Esophagus muscularis mucosa (tissue), 4 donors: ENCODE data around the gene GEMIN7. TPM values are rescaled to one million over a fixed set of nuclear protein-coding genes. Genes with fewer than 3 reads are reported as not detected.

Experiments
- DNase-seq: peaks from one replicate; pipeline ENCODE4 v3.0.0-alpha.2; 2017; ENCODE audit errors: extremely low spot score
- H3K27ac ChIP-seq, 4 donors: fragments of 200-600 bp; sonication (generic); replicated peaks in 1 of 4; 1 replicate in 3 of 4; 2 replicates in 1 of 4; pipeline ENCODE4 v1.5.1; 2016 to 2019; ENCODE audit warnings: mild to moderate bottlenecking in 1 of 4
- H3K27me3 ChIP-seq, 4 donors: fragments of 200-600 bp; sonication (generic); one replicate each; pipeline versions ENCODE4 v1.5.1 to v1.6.0; 2016 to 2019
- H3K36me3 ChIP-seq, 4 donors: fragments of 200-600 bp; sonication (generic); one replicate each; pipeline ENCODE4 v1.5.1; 2016 to 2019
- H3K4me1 ChIP-seq, 4 donors: fragments of 200-600 bp; sonication (generic); one replicate each; pipeline ENCODE4 v1.5.1; 2016 to 2019
- H3K4me3 ChIP-seq, 4 donors: fragments of 200-600 bp; sonication (generic); 1 replicate in 2 of 4; 2 replicates in 2 of 4; pipeline ENCODE4 v1.5.1; 2016 to 2019; ENCODE audit warnings: mild to moderate bottlenecking in 4 of 4, moderate library complexity in 1 of 4
- H3K9me3 ChIP-seq, 4 donors: fragments of 200-600 bp; sonication (generic); 1 replicate in 3 of 4; 2 replicates in 1 of 4; pipeline ENCODE4 v1.5.1; 2016 to 2019
- EP300 ChIP-seq: sonication (generic); formaldehyde crosslinking; IDR thresholded peaks from one replicate; pipeline ENCODE4 v1.6.1; 2017; ENCODE audit warnings: antibody characterized with exemption
- POLR2A ChIP-seq: fragments of 450-650 bp; IDR thresholded peaks from one replicate; pipeline ENCODE4 v1.6.1; 2017; ENCODE audit warnings: antibody characterized with exemption, moderate library complexity, mild to moderate bottlenecking, low read depth
- POLR2AphosphoS5 ChIP-seq, 2 donors: sonication (generic); formaldehyde crosslinking; IDR thresholded peaks; one replicate each; pipeline ENCODE4 v1.6.1; 2017; ENCODE audit warnings: antibody characterized with exemption in 2 of 2
- WGBS: methylation state at CpG from one replicate; pipeline ENCODE4 v1.1.5; 2018; 5-methylcytosine and 5-hydroxymethylcytosine counted together
- intact Hi-C: fragments of 100-400 bp; cut with DNase I; formaldehyde crosslinking; loops from one replicate; pipeline ENCODE4 v1.15.1; 2023
- total RNA-seq, 4 donors: library from RNA; depleted of rRNA; stranded (reverse); fragments of >200 nt; gene quantifications; one replicate each; pipeline versions ENCODE4 v1.1.0 to v1.2.1, GENCODE V29; 2016
- TF ChIP-seq, protein P1 (sequence below), 3 experiments: fragments of 200-600 bp in 2 of 3; fragments of 450-650 bp in 1 of 3; sonication (generic) in 2 of 3; IDR thresholded peaks; one replicate each; pipeline ENCODE4 v1.5.1; 2017 to 2019; ENCODE audit warnings: antibody characterized with exemption in 3 of 3, mild to moderate bottlenecking in 2 of 3, moderate library complexity in 1 of 3

GEMIN7 gene
- total RNA-seq, 4 donors from 2014 or later: 12.3 to 19.1 (median 15.3) TPM

DNA sequence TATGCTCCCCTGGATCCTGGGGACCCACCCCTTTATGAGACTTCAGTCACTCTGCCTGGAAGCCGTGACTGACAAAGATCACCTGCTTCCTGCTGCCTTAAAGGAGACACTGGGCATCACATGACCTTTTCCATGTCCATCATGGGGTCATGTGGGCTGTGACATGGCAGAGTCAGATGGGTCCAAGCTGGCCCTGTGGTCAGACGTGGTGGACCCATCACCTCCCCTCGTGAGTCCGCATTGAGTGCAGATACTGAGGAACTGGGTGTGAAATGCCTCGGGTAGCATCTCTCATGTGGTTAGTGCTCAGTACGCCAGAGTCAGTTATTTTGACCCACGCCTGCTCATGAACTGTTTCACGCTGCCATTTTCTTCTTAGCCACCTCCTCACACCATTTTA lies 54.6 kb downstream of the GEMIN7 start:
- WGBS: 94% methylated on average over 8 of the region's 8 CpGs
- Histone ChIP-seq H3K27me3 (no peaks in the 10 kb centered on the region), H3K36me3 (peaks cover 0 to 4% (median 0%) of the 10 kb centered on the region in 4 donors), H3K27ac (no peak overlapping the region), H3K4me1 (peaks cover 12 to 23% (median 21%) of the 10 kb centered on the region in 4 donors), H3K4me3 (no peak overlapping the region), H3K9me3 (no peaks in the 10 kb centered on the region)
- TF ChIP-seq POLR2AphosphoS5 (IDR thresholded peaks at IDR 0.05) (no peak), POLR2A (no peak), EP300 (no peak)
- TF ChIP-seq, protein P1, sequence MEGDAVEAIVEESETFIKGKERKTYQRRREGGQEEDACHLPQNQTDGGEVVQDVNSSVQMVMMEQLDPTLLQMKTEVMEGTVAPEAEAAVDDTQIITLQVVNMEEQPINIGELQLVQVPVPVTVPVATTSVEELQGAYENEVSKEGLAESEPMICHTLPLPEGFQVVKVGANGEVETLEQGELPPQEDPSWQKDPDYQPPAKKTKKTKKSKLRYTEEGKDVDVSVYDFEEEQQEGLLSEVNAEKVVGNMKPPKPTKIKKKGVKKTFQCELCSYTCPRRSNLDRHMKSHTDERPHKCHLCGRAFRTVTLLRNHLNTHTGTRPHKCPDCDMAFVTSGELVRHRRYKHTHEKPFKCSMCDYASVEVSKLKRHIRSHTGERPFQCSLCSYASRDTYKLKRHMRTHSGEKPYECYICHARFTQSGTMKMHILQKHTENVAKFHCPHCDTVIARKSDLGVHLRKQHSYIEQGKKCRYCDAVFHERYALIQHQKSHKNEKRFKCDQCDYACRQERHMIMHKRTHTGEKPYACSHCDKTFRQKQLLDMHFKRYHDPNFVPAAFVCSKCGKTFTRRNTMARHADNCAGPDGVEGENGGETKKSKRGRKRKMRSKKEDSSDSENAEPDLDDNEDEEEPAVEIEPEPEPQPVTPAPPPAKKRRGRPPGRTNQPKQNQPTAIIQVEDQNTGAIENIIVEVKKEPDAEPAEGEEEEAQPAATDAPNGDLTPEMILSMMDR (IDR thresholded peaks at IDR 0.05): no peak
- no peak for DNase-seq
- intact Hi-C loops: no loop called here

DNA sequence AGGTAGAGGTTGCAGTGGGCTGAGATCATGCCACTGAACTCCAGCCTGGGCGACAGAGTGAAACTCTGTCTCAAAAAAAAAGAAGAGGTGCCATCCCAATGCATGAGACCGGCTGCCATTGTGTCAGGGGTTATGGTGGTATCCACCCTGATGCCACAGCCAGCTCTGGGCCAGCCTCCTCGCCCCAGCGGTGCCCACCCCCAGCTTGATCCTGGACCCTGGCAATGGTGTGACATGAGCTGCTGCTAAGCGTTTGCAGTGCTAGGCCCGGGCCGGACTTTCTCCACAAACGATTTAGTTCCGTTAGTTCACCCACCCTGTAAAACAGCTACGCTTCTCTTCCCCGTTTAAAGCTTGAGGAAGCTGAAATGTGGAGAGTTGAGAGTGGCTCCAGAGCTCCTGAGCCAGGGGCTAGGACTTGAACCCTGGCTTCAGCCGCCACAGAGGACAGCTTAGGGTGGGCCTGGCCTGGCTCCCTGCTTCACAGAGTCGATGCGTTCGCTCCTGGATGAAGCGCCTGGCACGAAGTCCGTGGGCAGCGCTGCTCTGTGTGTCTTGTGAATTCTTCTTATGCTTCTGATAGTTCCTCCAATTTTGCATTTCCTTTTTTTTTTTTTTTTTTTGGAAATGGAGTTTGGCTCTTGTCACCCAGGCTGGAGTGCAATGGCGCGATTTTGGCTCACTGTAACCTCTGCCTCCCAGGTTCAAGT lies 56.3 kb downstream of the GEMIN7 start:
- Histone ChIP-seq H3K27ac (no peak overlapping the region), H3K27me3 (no peaks in the 10 kb centered on the region), H3K4me3 (no peak overlapping the region), H3K9me3 (no peaks in the 10 kb centered on the region), H3K36me3 (peaks cover 0 to 7% (median 2%) of the 10 kb centered on the region in 4 donors), H3K4me1 (peaks cover 12 to 23% (median 19%) of the 10 kb centered on the region in 4 donors)
- no peak for DNase-seq
- WGBS: 92% methylated on average over 20 of the region's 21 CpGs
- TF ChIP-seq, protein P1 (IDR thresholded peaks at IDR 0.05): no peak
- TF ChIP-seq POLR2AphosphoS5 (IDR thresholded peaks at IDR 0.05): no peak
- no peak for TF ChIP-seq POLR2A
- TF ChIP-seq EP300: no peak
- intact Hi-C loops: no loop called here

DNA sequence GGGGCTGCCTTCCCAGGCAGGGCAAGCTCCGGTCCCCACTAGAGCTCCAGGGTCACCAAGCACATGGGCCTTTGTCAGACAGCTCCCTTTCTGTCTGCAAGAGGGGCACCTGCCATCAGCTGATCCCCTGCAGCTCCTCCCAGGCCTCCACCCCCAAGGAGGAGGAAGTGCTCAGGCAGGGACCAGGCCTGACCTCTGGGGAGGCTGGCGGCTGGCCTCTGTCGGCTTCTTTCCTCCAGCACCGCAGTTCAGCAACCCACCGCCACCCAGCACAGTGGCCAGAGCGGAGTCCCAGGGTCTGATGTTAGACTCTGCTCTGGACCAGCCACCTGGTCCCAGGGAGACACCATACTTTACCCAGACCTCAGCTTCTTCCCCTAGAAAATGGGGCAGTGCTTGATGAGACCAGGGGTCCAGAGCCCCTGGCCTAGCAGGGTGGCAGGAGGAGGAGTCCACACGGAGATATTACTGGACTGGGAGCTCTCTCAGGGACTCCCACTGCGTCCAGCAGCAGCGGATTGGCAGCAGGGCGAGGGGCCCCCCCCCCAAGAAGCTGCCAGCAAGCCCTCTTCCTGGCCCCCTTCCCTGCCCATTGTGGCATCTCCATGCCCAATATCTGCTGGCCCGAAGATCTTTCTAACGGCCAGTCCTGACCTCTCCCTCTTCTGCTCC lies 57.6 kb downstream of the GEMIN7 start:
- no peak for TF ChIP-seq POLR2A
- TF ChIP-seq POLR2AphosphoS5 (IDR thresholded peaks at IDR 0.05): no peak
- TF ChIP-seq, protein P1 (IDR thresholded peaks at IDR 0.05): no peak
- TF ChIP-seq EP300: no peak
- peaks cover 1 to 21% (median 15%) of the 10 kb centered on the region in 4 donors for H3K36me3 ChIP-seq
- H3K4me1 ChIP-seq: peaks cover 12 to 23% (median 18%) of the 10 kb centered on the region in 4 donors
- H3K4me3 ChIP-seq: no peak overlapping the region
- H3K27me3 ChIP-seq: no peaks in the 10 kb centered on the region
- H3K27ac ChIP-seq: peak overlapping the region in 3 of 4 donors; percentile 7 to 66 (median 40)
- intact Hi-C loops: no loop called here
- no peak for DNase-seq
- WGBS: 47% methylated on average over 7 of the region's 12 CpGs
- H3K9me3 ChIP-seq: no peaks in the 10 kb centered on the region

DNA sequence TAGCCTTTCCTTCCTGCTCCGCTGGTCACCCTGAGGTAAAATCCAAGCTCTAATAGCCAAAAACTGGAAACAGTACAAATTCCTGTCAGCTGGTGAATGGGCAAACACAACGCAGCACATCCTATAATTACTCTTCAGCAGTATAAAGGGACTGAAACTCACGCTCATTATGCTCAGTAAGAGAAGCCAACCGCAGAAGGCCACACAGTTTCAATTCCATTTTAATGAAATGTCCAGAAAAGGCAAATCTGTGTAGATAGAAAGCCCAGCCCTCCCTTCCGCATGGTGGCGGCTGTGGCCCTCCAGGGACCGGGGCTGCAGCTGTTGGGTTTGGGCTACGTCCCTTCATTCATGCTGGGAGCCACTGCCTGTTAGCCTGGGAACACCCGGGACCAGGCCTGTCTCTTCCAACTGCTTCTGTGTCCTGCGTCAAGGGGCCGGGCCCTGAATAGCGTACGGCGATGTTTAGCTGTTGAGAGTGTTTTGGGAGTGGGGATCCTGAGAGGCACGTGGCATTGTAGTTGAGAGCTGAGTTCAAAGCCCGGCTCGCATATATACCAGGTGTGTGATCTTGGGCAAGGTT lies 58.2 kb downstream of the GEMIN7 start:
- WGBS: 70% methylated on average over 16 of the region's 17 CpGs
- H3K4me1 ChIP-seq: peaks cover 12 to 23% (median 18%) of the 10 kb centered on the region in 4 donors
- no peak overlapping the region for H3K4me3 ChIP-seq
- DNase-seq: no peak
- TF ChIP-seq POLR2A (no peak), POLR2AphosphoS5 (IDR thresholded peaks at IDR 0.05) (no peak), EP300 (no peak)
- TF ChIP-seq, protein P1 (IDR thresholded peaks at IDR 0.05): no peak
- peaks cover 7 to 27% (median 21%) of the 10 kb centered on the region in 4 donors for H3K36me3 ChIP-seq
- H3K27ac ChIP-seq: peak overlapping the region in 3 of 4 donors; percentile 7 to 66 (median 40)
- no peaks in the 10 kb centered on the region for H3K27me3 ChIP-seq
- intact Hi-C loops: no loop called here
- H3K9me3 ChIP-seq: no peaks in the 10 kb centered on the region
